Measurements from ENCODE around the gene GP1BB.

DNA sequence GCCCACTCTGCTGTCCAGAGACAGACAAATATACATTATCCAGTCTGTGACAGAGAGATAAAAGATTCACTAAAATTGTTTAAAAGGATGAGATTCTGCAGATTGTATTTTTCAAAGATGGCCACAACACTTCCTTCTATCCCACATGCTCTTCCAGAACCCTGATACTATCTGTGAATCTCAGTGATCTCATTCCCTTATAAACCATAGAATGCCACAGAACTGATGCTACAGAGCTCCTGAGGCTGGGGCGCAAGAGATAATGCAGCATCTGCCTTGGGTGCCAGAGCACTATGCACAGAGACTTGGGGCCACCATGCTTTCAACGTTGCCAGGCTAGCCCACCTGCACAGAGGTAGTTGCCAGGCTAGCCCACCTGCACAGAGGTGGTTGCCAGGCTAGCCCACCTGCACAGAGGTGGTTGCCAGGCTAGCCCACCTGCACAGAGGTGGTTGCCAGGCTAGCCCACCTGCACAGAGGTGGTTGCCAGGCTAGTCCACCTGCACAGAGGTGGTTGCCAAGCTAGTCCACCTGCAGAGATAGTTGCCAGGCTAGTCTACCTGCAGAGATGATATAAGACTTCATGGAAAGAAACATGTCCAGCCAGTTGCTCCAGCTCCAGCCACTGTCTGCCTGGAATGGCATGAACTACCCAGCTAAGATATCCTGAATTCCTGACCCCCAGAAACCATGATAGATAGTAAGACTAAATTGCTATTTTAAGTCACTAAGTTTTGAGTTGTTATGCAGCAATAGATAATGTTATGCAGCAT is 26.6 kb upstream of the GP1BB start:
- TF ChIP-seq EZH2phosphoT487 (IDR thresholded peaks at IDR 0.05; ENCODE audit: insufficient read depth, low read depth) = no peak
- TF ChIP-seq EZH2 (IDR thresholded peaks at IDR 0.05; ENCODE audit: insufficient read depth, poor library complexity, severe bottlenecking) = no peak
